Measurements from ENCODE around the gene COA1.

Gene COA1

GRCh38 chr7:43660141-43660540 lies 69.2 kb downstream of the COA1 start:
- H3K4me1 ChIP-seq (ENCODE audit: insufficient read depth, low read length): peaks cover 33% of the 10 kb centered on the region
- H3K36me3 ChIP-seq (ENCODE audit: insufficient read depth, low read length): peaks cover 9% of the 10 kb centered on the region; the same call in 1 of the 2 replicates
- no peaks in the 10 kb centered on the region for H3K27me3 ChIP-seq (ENCODE audit: insufficient read depth, low read length)
- H3K4me3 ChIP-seq (ENCODE audit: low read length): no peak overlapping the region
- no peaks in the 10 kb centered on the region for H3K9me3 ChIP-seq (ENCODE audit: insufficient read depth, low read depth, low read length)
- peak overlapping the region; percentile 36; the same call in 1 of the 2 replicates for H3K27ac ChIP-seq (ENCODE audit: low read depth, low read length)
- 86% methylated on average over 2 of the region's 2 CpGs for WGBS
- H3K9ac ChIP-seq (ENCODE audit: low read depth, low read length): no peak overlapping the region

DNA sequence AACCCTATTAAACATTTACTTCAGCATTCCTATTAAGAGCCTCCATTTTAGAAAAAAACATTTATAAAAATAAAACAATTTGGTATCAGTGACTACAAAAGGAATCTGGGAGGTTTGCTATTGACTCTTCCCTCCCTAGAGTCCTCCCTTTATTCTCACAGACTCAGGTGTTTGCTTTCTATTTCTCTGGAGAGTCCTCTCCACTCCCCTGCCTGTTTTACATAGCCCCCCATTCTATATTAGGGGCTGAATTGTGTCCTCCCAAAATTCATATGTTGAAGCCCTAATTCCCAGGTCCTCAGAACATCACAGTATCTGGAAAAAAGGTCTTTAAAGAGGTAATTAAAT lies 69.8 kb downstream of the COA1 start:
- H3K36me3 ChIP-seq (ENCODE audit: insufficient read depth, low read length): peaks cover 9% of the 10 kb centered on the region; the same call in 1 of the 2 replicates
- no peaks in the 10 kb centered on the region for H3K9me3 ChIP-seq (ENCODE audit: insufficient read depth, low read depth, low read length)
- H3K27me3 ChIP-seq (ENCODE audit: insufficient read depth, low read length): no peaks in the 10 kb centered on the region
- H3K4me3 ChIP-seq (ENCODE audit: low read length): no peak overlapping the region
- no peak overlapping the region for H3K9ac ChIP-seq (ENCODE audit: low read depth, low read length)
- peaks cover 36% of the 10 kb centered on the region for H3K4me1 ChIP-seq (ENCODE audit: insufficient read depth, low read length)
- H3K27ac ChIP-seq (ENCODE audit: low read depth, low read length): peak overlapping the region; percentile 36

DNA sequence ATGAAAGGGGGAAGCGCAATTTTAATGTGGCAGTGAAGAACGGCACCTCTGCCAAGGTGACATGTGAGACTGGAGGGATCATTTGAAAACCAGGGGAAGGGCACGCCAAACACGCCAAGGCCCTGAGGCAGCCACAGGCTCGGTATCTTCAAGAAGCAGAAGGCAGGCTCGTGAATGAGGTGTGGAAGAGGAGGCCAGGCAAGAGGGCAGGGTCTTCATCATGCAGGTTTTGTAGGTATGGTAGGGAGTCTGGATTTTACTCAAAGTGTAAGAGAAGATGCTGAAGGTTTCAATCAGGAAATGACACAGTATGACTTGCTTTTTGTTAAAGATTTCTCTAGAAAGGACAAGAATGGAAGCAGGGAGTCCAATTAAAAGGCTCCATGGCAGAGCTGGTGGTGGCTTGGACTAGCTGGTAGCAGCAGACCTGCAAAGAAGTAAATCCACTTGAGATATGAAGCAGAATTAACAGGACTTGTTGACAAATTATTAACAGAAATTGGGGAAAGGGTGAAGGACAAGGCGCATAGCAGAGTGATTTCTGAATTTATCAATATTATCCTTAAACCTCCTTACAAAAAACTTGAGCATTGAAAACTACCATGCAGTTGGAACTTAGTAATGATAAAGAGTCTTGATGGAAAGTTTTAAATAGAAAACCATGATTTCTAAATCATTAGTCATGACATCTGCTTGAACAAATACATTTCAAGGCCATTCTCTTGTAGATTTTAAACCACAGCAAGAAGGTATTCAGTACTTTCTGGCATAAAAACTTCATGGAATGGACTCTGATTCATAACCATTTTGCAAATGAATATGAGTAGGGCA lies 70.4 kb downstream of the COA1 start:
- no peak overlapping the region for H3K4me3 ChIP-seq (ENCODE audit: low read length)
- no peaks in the 10 kb centered on the region for H3K9me3 ChIP-seq (ENCODE audit: insufficient read depth, low read depth, low read length)
- H3K27ac ChIP-seq (ENCODE audit: low read depth, low read length): peak overlapping the region; percentile 67
- H3K36me3 ChIP-seq (ENCODE audit: insufficient read depth, low read length): peaks cover 9% of the 10 kb centered on the region; the same call in 1 of the 2 replicates
- H3K27me3 ChIP-seq (ENCODE audit: insufficient read depth, low read length): no peaks in the 10 kb centered on the region
- H3K9ac ChIP-seq (ENCODE audit: low read depth, low read length): no peak overlapping the region
- H3K4me1 ChIP-seq (ENCODE audit: insufficient read depth, low read length): peaks cover 42% of the 10 kb centered on the region
- WGBS: 89% methylated on average over 6 of the region's 7 CpGs

DNA sequence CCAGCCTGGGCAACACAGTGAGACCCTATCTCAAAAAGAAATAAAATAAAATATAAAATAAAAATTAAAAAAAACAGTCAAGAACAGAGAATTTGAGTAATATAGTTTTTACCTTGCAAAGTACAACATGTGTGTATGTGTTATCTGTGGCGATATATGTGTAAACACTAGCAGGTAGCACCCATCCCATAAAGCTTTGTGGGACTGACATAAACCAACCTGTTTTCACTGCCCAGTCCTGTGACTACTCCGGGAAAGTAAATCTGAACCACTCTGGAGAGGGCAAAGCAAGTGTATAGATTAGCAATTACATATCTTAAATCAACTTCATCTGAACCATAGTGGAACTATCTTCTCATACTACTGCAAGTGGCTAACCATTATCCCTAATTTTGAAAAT lies 72.3 kb downstream of the COA1 start:
- Histone ChIP-seq H3K4me3 (ENCODE audit: low read length) (no peak overlapping the region), H3K9ac (ENCODE audit: low read depth, low read length) (no peak overlapping the region), H3K27me3 (ENCODE audit: insufficient read depth, low read length) (no peaks in the 10 kb centered on the region), H3K9me3 (ENCODE audit: insufficient read depth, low read depth, low read length) (no peaks in the 10 kb centered on the region), H3K4me1 (ENCODE audit: insufficient read depth, low read length) (peaks cover 43% of the 10 kb centered on the region), H3K27ac (ENCODE audit: low read depth, low read length) (no peak overlapping the region), H3K36me3 (ENCODE audit: insufficient read depth, low read length) (0 out of 2 replicates have a peak, but pooled peaks cover 4% of the 10 kb centered on the region)
- 100% methylated on average over 2 of the region's 2 CpGs for WGBS

DNA sequence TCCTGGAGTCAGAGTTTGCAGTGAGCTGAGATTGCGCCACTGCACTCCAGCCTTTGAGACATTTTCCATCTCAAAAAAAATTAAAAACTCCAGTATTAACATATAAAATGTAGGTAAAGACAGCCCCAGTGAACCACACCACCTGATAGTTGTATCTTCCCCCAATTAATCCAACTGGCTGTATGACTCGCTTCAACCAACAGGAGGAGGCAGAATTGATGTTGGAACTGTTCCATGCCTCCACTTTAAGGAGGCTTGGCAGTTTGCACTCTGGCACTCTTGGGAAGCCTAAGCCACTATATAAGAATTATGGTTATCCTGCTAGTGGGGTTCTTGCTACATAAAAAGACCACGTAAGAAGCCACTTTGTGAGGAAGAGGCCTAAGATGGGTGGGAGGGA lies 73.7 kb downstream of the COA1 start:
- no peaks in the 10 kb centered on the region for H3K9me3 ChIP-seq (ENCODE audit: insufficient read depth, low read depth, low read length)
- no peaks in the 10 kb centered on the region for H3K27me3 ChIP-seq (ENCODE audit: insufficient read depth, low read length)
- no peak overlapping the region for H3K27ac ChIP-seq (ENCODE audit: low read depth, low read length)
- H3K9ac ChIP-seq (ENCODE audit: low read depth, low read length): no peak overlapping the region
- H3K4me3 ChIP-seq (ENCODE audit: low read length): no peak overlapping the region
- 0 out of 2 replicates have a peak, but pooled peaks cover 4% of the 10 kb centered on the region for H3K36me3 ChIP-seq (ENCODE audit: insufficient read depth, low read length)
- peaks cover 47% of the 10 kb centered on the region for H3K4me1 ChIP-seq (ENCODE audit: insufficient read depth, low read length)
- WGBS: 93% methylated on average over 3 of the region's 3 CpGs

DNA sequence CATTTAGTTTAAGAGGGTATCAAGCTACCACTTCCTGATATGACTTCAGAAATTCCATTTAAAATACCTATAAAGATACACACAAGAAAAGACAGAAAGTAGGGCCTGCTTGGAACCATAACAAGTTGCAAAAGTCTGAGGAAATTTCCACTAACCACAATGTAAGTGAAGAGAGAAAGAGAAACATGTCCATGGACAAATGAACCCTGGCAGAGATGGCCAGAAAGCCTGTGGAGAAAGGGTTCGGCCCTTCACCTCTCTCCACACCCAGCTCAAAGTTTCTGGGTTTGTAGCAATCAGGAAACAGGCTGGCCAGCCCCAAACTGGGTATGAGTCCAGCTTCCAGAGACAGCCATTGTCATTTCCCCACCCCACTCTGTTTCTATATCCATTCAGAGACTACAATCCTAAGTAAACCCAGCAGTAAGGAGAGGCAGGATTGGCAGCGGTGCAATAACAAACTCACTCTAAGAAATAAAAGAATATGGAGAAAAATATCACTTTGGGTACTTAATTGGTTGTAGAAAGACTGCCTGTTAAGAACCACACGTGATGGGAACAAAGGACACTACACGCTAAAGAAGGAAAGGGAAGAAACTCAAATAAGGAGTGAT lies 75.3 kb downstream of the COA1 start:
- peaks cover 45% of the 10 kb centered on the region for H3K4me1 ChIP-seq (ENCODE audit: insufficient read depth, low read length)
- no peaks in the 10 kb centered on the region for H3K27me3 ChIP-seq (ENCODE audit: insufficient read depth, low read length)
- H3K9me3 ChIP-seq (ENCODE audit: insufficient read depth, low read depth, low read length): no peaks in the 10 kb centered on the region
- H3K9ac ChIP-seq (ENCODE audit: low read depth, low read length): no peak overlapping the region
- WGBS: 97% methylated on average over 3 of the region's 4 CpGs
- 0 out of 2 replicates have a peak, but pooled peaks cover 7% of the 10 kb centered on the region for H3K36me3 ChIP-seq (ENCODE audit: insufficient read depth, low read length)
- H3K4me3 ChIP-seq (ENCODE audit: low read length): no peak overlapping the region
- no peak overlapping the region for H3K27ac ChIP-seq (ENCODE audit: low read depth, low read length)

- peaks cover 45% of the 10 kb centered on the region for H3K4me1 ChIP-seq (ENCODE audit: insufficient read depth, low read length)
- WGBS: 97% methylated on average over 4 of the region's 4 CpGs
- H3K27ac ChIP-seq (ENCODE audit: low read depth, low read length): no peak overlapping the region
- no peak overlapping the region for H3K9ac ChIP-seq (ENCODE audit: low read depth, low read length)
- 0 out of 2 replicates have a peak, but pooled peaks cover 9% of the 10 kb centered on the region for H3K36me3 ChIP-seq (ENCODE audit: insufficient read depth, low read length)
- H3K4me3 ChIP-seq (ENCODE audit: low read length): no peak overlapping the region
- no peaks in the 10 kb centered on the region for H3K9me3 ChIP-seq (ENCODE audit: insufficient read depth, low read depth, low read length)
- H3K27me3 ChIP-seq (ENCODE audit: insufficient read depth, low read length): no peaks in the 10 kb centered on the region
Observed at GRCh38 chr7:43653466-43653865, 75.9 kb downstream of the COA1 start.

GRCh38 chr7:43652364-43652763 lies 77.0 kb downstream of the COA1 start:
- H3K27ac ChIP-seq (ENCODE audit: low read depth, low read length): no peak overlapping the region
- H3K36me3 ChIP-seq (ENCODE audit: insufficient read depth, low read length): peaks cover 15% of the 10 kb centered on the region
- no peaks in the 10 kb centered on the region for H3K9me3 ChIP-seq (ENCODE audit: insufficient read depth, low read depth, low read length)
- peaks cover 49% of the 10 kb centered on the region for H3K4me1 ChIP-seq (ENCODE audit: insufficient read depth, low read length)
- H3K9ac ChIP-seq (ENCODE audit: low read depth, low read length): no peak overlapping the region
- no peaks in the 10 kb centered on the region for H3K27me3 ChIP-seq (ENCODE audit: insufficient read depth, low read length)
- H3K4me3 ChIP-seq (ENCODE audit: low read length): no peak overlapping the region

- Histone ChIP-seq H3K27ac (ENCODE audit: low read depth, low read length) (no peak overlapping the region; the same call in 1 of the 2 replicates), H3K9ac (ENCODE audit: low read depth, low read length) (no peak overlapping the region)
- WGBS: 84% methylated on average over 9 of the region's 9 CpGs
Observed at GRCh38 chr7:43650457-43651052, 78.8 kb downstream of the COA1 start.

GRCh38 chr7:43649755-43650274 lies 79.5 kb downstream of the COA1 start:
- peaks cover 65% of the 10 kb centered on the region for H3K4me1 ChIP-seq (ENCODE audit: insufficient read depth, low read length)
- no peak overlapping the region for H3K27ac ChIP-seq (ENCODE audit: low read depth, low read length)

More at GRCh38 chr7:43650457-43651052, 78.8 kb downstream of the COA1 start:
- Histone ChIP-seq H3K27me3 (ENCODE audit: insufficient read depth, low read length) (no peaks in the 10 kb centered on the region), H3K4me1 (ENCODE audit: insufficient read depth, low read length) (peaks cover 66% of the 10 kb centered on the region), H3K9me3 (ENCODE audit: insufficient read depth, low read depth, low read length) (no peaks in the 10 kb centered on the region), H3K4me3 (ENCODE audit: low read length) (no peak overlapping the region), H3K36me3 (ENCODE audit: insufficient read depth, low read length) (peaks cover 22% of the 10 kb centered on the region)

More at GRCh38 chr7:43649755-43650274, 79.5 kb downstream of the COA1 start:
- H3K36me3 ChIP-seq (ENCODE audit: insufficient read depth, low read length): peaks cover 29% of the 10 kb centered on the region
- no peak overlapping the region for H3K9ac ChIP-seq (ENCODE audit: low read depth, low read length)
- H3K4me3 ChIP-seq (ENCODE audit: low read length): no peak overlapping the region
- H3K9me3 ChIP-seq (ENCODE audit: insufficient read depth, low read depth, low read length): no peaks in the 10 kb centered on the region
- H3K27me3 ChIP-seq (ENCODE audit: insufficient read depth, low read length): no peaks in the 10 kb centered on the region
- WGBS: 90% methylated on average over 4 of the region's 4 CpGs
